Sigmoid colon (tissue), 4 donors: ENCODE measurements around the gene KIF22.
"Not testable (repeated sequence)": the region's sequence is repeated elsewhere in the genome, so short reads cannot be mapped to it uniquely, and the experiment has no call there.

ENCODE experiments used
- POLR2A ChIP-seq, 2 donors: fragments of 450-650 bp; IDR thresholded peaks; one replicate each; pipeline ENCODE4 v1.6.1; 2016; ENCODE audit warnings: antibody characterized with exemption in 2 of 2, mild to moderate bottlenecking in 2 of 2, moderate library complexity in 2 of 2
- POLR2AphosphoS5 ChIP-seq, 4 donors: sonication (generic); formaldehyde crosslinking; IDR thresholded peaks; one replicate each; pipeline ENCODE4 v1.6.1; 2017; ENCODE audit warnings: antibody characterized with exemption in 4 of 4
- TF ChIP-seq, protein P1 (sequence below), 4 experiments: fragments of 450-650 bp in 3 of 4; fragments of 200-600 bp in 1 of 4; IDR thresholded peaks; one replicate each; pipeline ENCODE4 v1.5.1; 2016 to 2019; ENCODE audit warnings: antibody characterized with exemption in 4 of 4, mild to moderate bottlenecking in 3 of 4, moderate library complexity in 2 of 4

DNA sequence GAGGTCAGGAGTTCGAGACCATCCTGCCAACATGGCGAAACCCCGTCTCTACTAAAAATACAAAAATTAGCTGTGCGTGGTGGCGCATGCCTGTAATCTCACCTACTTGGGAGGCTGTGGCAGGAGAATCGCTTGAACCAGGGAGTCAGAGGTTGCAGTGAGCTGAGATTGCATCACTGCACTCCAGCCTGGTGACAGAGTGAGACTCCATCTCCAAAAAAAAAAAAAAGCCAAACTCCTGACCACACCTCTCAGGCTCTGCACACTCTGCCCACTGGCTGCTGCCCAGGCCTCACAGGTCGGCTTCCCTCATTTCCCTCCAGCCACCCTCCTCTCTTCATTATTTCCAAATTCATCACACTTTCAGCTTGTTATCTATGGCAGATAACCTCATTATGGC is 18.2 kb upstream of the KIF22 start:
- TF ChIP-seq, protein P1, sequence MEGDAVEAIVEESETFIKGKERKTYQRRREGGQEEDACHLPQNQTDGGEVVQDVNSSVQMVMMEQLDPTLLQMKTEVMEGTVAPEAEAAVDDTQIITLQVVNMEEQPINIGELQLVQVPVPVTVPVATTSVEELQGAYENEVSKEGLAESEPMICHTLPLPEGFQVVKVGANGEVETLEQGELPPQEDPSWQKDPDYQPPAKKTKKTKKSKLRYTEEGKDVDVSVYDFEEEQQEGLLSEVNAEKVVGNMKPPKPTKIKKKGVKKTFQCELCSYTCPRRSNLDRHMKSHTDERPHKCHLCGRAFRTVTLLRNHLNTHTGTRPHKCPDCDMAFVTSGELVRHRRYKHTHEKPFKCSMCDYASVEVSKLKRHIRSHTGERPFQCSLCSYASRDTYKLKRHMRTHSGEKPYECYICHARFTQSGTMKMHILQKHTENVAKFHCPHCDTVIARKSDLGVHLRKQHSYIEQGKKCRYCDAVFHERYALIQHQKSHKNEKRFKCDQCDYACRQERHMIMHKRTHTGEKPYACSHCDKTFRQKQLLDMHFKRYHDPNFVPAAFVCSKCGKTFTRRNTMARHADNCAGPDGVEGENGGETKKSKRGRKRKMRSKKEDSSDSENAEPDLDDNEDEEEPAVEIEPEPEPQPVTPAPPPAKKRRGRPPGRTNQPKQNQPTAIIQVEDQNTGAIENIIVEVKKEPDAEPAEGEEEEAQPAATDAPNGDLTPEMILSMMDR (IDR thresholded peaks at IDR 0.05): not testable (repeated sequence)
- TF ChIP-seq POLR2AphosphoS5, POLR2A (IDR thresholded peaks at IDR 0.05): not testable (repeated sequence)
